Peyer's patch (tissue), 4 donors: Measurements from ENCODE around the gene TRRAP.

Experiments
- CTCF ChIP-seq, 6 experiments: fragments of 450-650 bp in 4 of 6; fragments of 200-600 bp in 2 of 6; sonication (generic) in 1 of 6; IDR thresholded peaks; one replicate each; pipeline ENCODE4 v1.5.1; 2017 to 2019; ENCODE audit warnings: antibody characterized with exemption in 6 of 6, mild to moderate bottlenecking in 3 of 6, moderate library complexity in 1 of 6
- POLR2A ChIP-seq, 2 donors: fragments of 450-650 bp; IDR thresholded peaks; one replicate each; pipeline ENCODE4 v1.5.1; 2017; ENCODE audit warnings: antibody characterized with exemption in 2 of 2, mild to moderate bottlenecking in 2 of 2, moderate library complexity in 2 of 2

GRCh38 chr7:99000196-99000903 lies 122.0 kb downstream of the TRRAP start:
- TF ChIP-seq CTCF (IDR thresholded peaks at IDR 0.05) (no peak), POLR2A (IDR thresholded peaks at IDR 0.05) (no peak)
